Osteocyte (in vitro differentiated cells): ENCODE measurements around the gene SLC27A4. TPM values are rescaled to one million over a fixed set of nuclear protein-coding genes. Genes with fewer than 3 reads are reported as not detected.

ENCODE experiments used
- DNase-seq: peaks from one replicate; pipeline ENCODE4 v3.0.0; 2021; ENCODE audit warnings: mixed read lengths; ENCODE audit not compliant: unreplicated experiment; ENCODE audit errors: extremely low spot score
- H3K27ac Mint-ChIP-seq: one replicate; pipeline ENCODE4 v1.8.0; 2021; ENCODE audit warnings: mild to moderate bottlenecking, mixed read lengths; ENCODE audit not compliant: unreplicated experiment
- H3K27me3 Mint-ChIP-seq: one replicate; pipeline ENCODE4 v1.8.0; 2021; ENCODE audit warnings: mixed read lengths; ENCODE audit not compliant: unreplicated experiment
- H3K36me3 Mint-ChIP-seq: one replicate; pipeline ENCODE4 v1.8.0; 2021; ENCODE audit warnings: mixed read lengths; ENCODE audit not compliant: unreplicated experiment
- H3K4me1 Mint-ChIP-seq: one replicate; pipeline ENCODE4 v1.8.0; 2021; ENCODE audit warnings: mixed read lengths; ENCODE audit not compliant: unreplicated experiment
- H3K4me3 Mint-ChIP-seq: one replicate; pipeline ENCODE4 v1.8.0; 2021; ENCODE audit warnings: mild to moderate bottlenecking, moderate library complexity, mixed read lengths; ENCODE audit not compliant: unreplicated experiment
- H3K9me3 Mint-ChIP-seq: one replicate; pipeline ENCODE4 v1.8.0; 2021; ENCODE audit warnings: mixed read lengths; ENCODE audit not compliant: unreplicated experiment
- total RNA-seq: library from RNA; stranded (reverse); gene quantifications from 2 replicates; pipeline ENCODE4 v1.2.1, GENCODE V29; 2021
- TF ChIP-seq, protein P1 (sequence below): fragments of 200-600 bp; sonication (generic); IDR thresholded peaks from 2 replicates; pipeline ENCODE4 v1.5.0; 2021; ENCODE audit warnings: antibody characterized with exemption, mild to moderate bottlenecking, moderate library complexity

SLC27A4 gene
- total RNA-seq, 1 donor from 2014 or later, result 39.4 TPM

DNA sequence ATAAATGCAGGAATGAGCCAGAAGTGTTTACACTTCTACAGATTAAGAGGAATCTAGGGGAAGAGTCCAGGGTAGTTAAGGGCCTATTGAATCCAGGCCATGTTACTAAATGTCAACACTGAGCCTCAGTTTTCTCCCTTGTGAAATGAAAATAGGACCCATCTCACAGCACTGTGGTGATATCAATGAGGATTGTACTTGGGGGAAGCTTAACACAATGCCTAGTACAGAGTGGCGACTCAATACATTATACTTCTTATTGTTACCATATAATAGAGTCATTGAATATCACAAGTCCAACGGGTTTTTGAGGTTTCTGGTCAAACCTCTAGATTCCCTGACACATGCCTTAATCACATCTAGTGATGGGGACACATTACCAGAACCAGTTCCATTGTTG, 22.7 kb upstream of the SLC27A4 start:
- Mint-ChIP-seq H3K4me1 (peaks cover 6% of the 10 kb centered on the region), H3K4me3 (no peak overlapping the region), H3K27me3 (no peaks in the 10 kb centered on the region), H3K27ac (no peak overlapping the region), H3K36me3 (peaks cover 10% of the 10 kb centered on the region), H3K9me3 (no peaks in the 10 kb centered on the region)
- TF ChIP-seq, protein P1, sequence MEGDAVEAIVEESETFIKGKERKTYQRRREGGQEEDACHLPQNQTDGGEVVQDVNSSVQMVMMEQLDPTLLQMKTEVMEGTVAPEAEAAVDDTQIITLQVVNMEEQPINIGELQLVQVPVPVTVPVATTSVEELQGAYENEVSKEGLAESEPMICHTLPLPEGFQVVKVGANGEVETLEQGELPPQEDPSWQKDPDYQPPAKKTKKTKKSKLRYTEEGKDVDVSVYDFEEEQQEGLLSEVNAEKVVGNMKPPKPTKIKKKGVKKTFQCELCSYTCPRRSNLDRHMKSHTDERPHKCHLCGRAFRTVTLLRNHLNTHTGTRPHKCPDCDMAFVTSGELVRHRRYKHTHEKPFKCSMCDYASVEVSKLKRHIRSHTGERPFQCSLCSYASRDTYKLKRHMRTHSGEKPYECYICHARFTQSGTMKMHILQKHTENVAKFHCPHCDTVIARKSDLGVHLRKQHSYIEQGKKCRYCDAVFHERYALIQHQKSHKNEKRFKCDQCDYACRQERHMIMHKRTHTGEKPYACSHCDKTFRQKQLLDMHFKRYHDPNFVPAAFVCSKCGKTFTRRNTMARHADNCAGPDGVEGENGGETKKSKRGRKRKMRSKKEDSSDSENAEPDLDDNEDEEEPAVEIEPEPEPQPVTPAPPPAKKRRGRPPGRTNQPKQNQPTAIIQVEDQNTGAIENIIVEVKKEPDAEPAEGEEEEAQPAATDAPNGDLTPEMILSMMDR, result no peak
- DNase-seq, result no peak

DNA sequence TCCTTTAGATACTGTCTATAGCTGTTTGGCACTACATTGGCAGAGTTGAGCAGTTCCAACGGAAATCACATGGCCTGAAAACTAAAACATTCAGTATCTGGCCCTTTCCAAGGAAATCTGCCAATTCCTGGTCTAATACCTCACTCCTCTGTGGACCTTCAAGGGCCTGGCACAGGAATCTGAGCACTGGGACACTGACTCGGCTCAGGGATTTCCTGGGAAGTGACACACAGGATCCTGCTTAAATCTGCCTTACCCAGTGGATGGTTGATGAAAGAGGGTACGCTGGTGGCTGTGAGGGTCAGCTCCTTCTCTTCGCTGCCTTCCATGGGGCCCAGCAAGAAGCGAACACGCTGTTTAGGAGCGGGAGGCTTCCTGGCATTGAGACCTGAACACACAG, 19.0 kb upstream of the SLC27A4 start:
- H3K36me3 Mint-ChIP-seq, result peaks cover 11% of the 10 kb centered on the region
- DNase-seq, result no peak
- H3K27me3 Mint-ChIP-seq, result no peaks in the 10 kb centered on the region
- TF ChIP-seq, protein P1, result no peak
- H3K4me3 Mint-ChIP-seq, result peak overlapping the region; percentile 91
- no peak overlapping the region for H3K27ac Mint-ChIP-seq
- no peaks in the 10 kb centered on the region for H3K9me3 Mint-ChIP-seq
- peaks cover 18% of the 10 kb centered on the region for H3K4me1 Mint-ChIP-seq

DNA sequence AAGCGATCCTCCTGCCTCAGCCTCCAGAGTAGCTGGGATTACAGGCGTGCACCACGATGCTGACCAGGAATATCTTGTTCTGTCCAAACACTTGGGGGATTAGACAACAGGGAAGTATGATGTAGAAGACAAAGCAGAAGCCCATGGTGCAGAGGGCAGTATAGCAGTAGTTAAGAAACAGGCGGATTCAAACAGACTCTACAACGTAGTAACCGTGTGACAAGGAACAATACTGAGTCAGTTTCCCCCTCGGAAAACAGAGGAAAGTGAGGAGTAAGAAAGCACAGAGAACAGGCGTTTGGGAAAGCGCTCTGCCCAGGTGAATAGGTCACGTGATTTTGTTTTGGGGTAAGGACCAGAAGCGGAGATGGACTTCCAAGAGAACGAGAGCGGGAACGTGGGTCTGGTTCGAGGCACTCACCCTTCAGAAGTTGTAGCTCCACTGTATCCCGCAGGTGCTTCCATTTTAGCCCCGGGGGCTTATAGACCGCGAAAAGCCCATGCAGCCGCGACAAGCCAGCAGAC, 18.4 kb upstream of the SLC27A4 start:
- TF ChIP-seq, protein P1, result no peak
- Mint-ChIP-seq H3K36me3 (peaks cover 9% of the 10 kb centered on the region), H3K4me1 (peaks cover 18% of the 10 kb centered on the region), H3K9me3 (no peaks in the 10 kb centered on the region), H3K27ac (peak overlapping the region; percentile 99), H3K4me3 (peak overlapping the region; percentile 91), H3K27me3 (no peaks in the 10 kb centered on the region)
- no peak for DNase-seq

DNA sequence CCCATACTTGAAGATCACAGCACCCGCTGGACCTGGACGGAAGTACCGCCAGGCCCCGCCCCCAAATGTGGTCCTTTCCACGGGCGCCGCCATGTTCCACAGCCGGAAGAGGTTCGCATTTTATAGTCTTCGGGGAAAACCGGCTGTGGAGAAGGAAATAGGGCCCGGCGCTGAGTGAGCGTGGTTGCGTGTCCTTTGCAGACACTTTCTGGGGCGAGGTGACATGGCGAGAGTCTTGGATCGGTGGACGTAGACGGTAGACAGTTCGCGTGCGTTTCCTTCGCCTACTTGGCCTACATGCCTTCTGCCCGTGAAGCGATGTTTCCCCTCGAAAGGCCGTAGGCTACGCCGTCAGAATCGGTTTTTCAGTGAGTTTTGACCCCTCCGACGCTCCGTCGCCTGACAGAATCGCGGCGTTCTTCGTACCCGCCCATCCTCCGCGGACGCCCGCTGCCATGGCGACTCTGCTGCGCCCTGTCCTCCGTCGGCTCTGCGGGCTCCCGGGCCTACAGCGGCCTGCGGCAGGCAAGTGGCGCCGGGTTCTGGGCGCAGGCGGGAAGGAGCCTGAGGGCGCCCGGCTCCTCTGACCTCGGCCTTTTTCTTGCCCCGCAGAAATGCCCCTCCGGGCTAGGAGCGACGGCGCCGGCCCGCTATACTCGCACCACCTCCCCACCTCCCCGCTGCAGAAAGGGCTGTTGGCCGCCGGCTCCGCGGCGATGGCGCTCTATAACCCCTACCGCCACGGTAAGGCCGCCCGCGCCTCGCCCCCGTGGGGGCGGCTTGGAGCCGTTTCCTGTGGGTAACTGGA, 17.7 kb upstream of the SLC27A4 start, which contains the start of the genes COQ4 and TRUB2:
Gene COQ4, plus strand, starts transcription at position 436 of the 808 bp plus-strand sequence. Its CDS starts 20 bp downstream, at position 456.
Gene TRUB2, minus strand, starts transcription at position 44 of the 808 bp plus-strand sequence. Its CDS starts 39 bp downstream, at position 5.
- Mint-ChIP-seq H3K9me3 (no peaks in the 10 kb centered on the region), H3K27ac (peak within 1 kb of the TSS; percentile 99), H3K36me3 (peaks cover 8% of the 10 kb centered on the region), H3K4me1 (peaks cover 18% of the 10 kb centered on the region), H3K4me3 (peak within 1 kb of the TSS; percentile 91), H3K27me3 (no peaks in the 10 kb centered on the region)
- peak; percentile 97 for DNase-seq
- TF ChIP-seq, protein P1, result no peak

DNA sequence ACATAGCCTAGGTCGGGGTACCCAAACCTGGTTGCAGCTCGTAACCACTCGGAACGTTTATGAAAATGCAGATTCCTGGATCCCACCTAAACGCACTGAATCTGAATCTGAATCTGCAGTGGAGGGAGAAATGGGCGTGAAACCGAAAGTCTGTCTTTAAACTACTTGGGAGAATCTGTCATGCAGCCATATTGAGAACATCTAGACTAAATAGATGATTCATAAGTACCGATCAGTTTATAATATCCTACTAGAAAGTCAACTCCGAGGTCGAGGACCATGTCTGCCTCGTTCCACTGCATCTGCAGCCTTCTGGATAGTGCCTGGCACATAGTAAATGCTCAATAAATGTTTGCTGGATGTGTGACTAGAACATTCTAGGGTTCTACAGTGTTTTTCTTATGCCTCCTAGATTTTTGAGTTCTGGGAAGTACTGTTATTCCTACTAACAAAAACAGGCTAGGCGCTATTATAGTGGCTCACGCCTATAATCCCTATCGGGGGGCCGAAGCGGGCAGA, 17.1 kb upstream of the SLC27A4 start:
- TF ChIP-seq, protein P1, result no peak
- H3K9me3 Mint-ChIP-seq, result no peaks in the 10 kb centered on the region
- H3K4me1 Mint-ChIP-seq, result peaks cover 18% of the 10 kb centered on the region
- no peak for DNase-seq
- H3K36me3 Mint-ChIP-seq, result peaks cover 11% of the 10 kb centered on the region
- H3K27me3 Mint-ChIP-seq, result no peaks in the 10 kb centered on the region
- peak overlapping the region; percentile 99 for H3K27ac Mint-ChIP-seq
- peak overlapping the region; percentile 91 for H3K4me3 Mint-ChIP-seq
